H1 (cell line): ENCODE measurements around the gene LPCAT1. TPM values are rescaled to one million over a fixed set of nuclear protein-coding genes. Genes with fewer than 3 reads are reported as not detected.

Source experiments
- CTCF ChIA-PET: fragments of 300-600 bp; sonication (Branson Sonifier 250); formaldehyde crosslinking; loops from one replicate; lab custom pipeline; 2021; ENCODE audit not compliant: partially characterized antibody; lab: Charles Lee
- POLR2A ChIA-PET: fragments of 300-600 bp; sonication (Branson Sonifier 250); formaldehyde crosslinking; loops from one replicate; lab custom pipeline; 2021; ENCODE audit warnings: inconsistent platforms; ENCODE audit not compliant: partially characterized antibody; lab: Charles Lee
- DNase-seq, 2 experiments: peaks; one replicate each; pipeline versions ENCODE4 v3.0.0 to v3.0.0-alpha.2; 2010 to 2022; ENCODE audit warnings: low spot score in 2 of 2, low read depth in 1 of 2, mixed read lengths in 1 of 2
- FAIRE-seq: peaks from 2 replicates; lab custom pipeline; 2011; peaks lifted over from hg19 to GRCh38; lab: Jason Lieb, UNC
- H2AFZ ChIP-seq: 2 replicates; pipeline ENCODE4 v1.8.1; 2012; ENCODE audit warnings: low read length, inconsistent platforms
- H2AK5ac ChIP-seq: 2 replicates; pipeline ENCODE4 v1.6.1; 2013; ENCODE audit warnings: low read depth, low read length
- H2BK120ac ChIP-seq: replicated peaks from 2 replicates; pipeline ENCODE3; 2013; ENCODE audit warnings: low read depth, low read length, inconsistent platforms
- H2BK12ac ChIP-seq: 2 replicates; pipeline ENCODE4 v1.6.1; 2013; ENCODE audit warnings: low read depth, low read length
- H2BK15ac ChIP-seq: 2 replicates; pipeline ENCODE4 v1.6.1; 2013; ENCODE audit warnings: low read length
- H2BK20ac ChIP-seq: 2 replicates; pipeline ENCODE4 v1.6.1; 2013; ENCODE audit warnings: low read length
- H2BK5ac ChIP-seq: 2 replicates; pipeline ENCODE4 v1.6.1; 2013; ENCODE audit warnings: low read depth, low read length
- H3K14ac ChIP-seq: 2 replicates; pipeline ENCODE4 v1.6.1; 2013; ENCODE audit warnings: inconsistent platforms; ENCODE audit not compliant: insufficient read length
- H3K18ac ChIP-seq: 2 replicates; pipeline ENCODE4 v1.6.1; 2013; ENCODE audit warnings: low read length; ENCODE audit errors: extremely low read depth
- H3K23ac ChIP-seq: 2 replicates; pipeline ENCODE4 v1.6.1; 2013; ENCODE audit warnings: inconsistent platforms; ENCODE audit not compliant: insufficient read length
- H3K23me2 ChIP-seq: 2 replicates; pipeline ENCODE4 v1.6.1; 2013; ENCODE audit warnings: low read depth, low read length
- H3K27ac ChIP-seq: 2 replicates; pipeline ENCODE4 v1.6.1; 2011; ENCODE audit warnings: low read depth, low read length, inconsistent platforms
- H3K27me3 ChIP-seq, 4 experiments: replicated peaks in 1 of 4; 1 replicate in 1 of 4; 2 replicates in 3 of 4; pipeline versions ENCODE4 v1.6.1 to v1.8.1; 2011 to 2013; ENCODE audit warnings: low read length in 3 of 4, mild to moderate bottlenecking in 3 of 4, inconsistent platforms in 2 of 4, mixed read lengths in 2 of 4, moderate library complexity in 1 of 4; ENCODE audit not compliant: control insufficient read depth in 3 of 4, insufficient read depth in 3 of 4; ENCODE audit errors: extremely low read depth in 1 of 4
- H3K36me3 ChIP-seq, 4 experiments: 2 replicates each; pipeline versions ENCODE4 v1.6.1 to v1.8.1; 2011 to 2013; ENCODE audit warnings: mild to moderate bottlenecking in 4 of 4, low read length in 3 of 4, moderate library complexity in 2 of 4, control low read depth in 1 of 4, inconsistent platforms in 1 of 4; ENCODE audit not compliant: insufficient read depth in 4 of 4, control insufficient read depth in 2 of 4
- H3K4ac ChIP-seq: replicated peaks from 2 replicates; pipeline ENCODE3; 2013; ENCODE audit warnings: low read length, low read depth, mixed read lengths, inconsistent platforms; ENCODE audit not compliant: insufficient read length
- H3K4me1 ChIP-seq, 4 experiments: replicated peaks in 1 of 4; 1 replicate in 1 of 4; 2 replicates in 3 of 4; pipeline versions ENCODE4 v1.6.1 to v1.8.1; 2011 to 2013; ENCODE audit warnings: low read length in 3 of 4, inconsistent platforms in 2 of 4, mixed read lengths in 1 of 4; ENCODE audit not compliant: insufficient read depth in 4 of 4, control insufficient read depth in 3 of 4
- H3K4me2 ChIP-seq, 2 experiments: 2 replicates each; pipeline versions ENCODE4 v1.6.1 to v1.8.1; 2011 to 2013; ENCODE audit warnings: low read depth in 2 of 2, low read length in 2 of 2, control low read depth in 1 of 2, inconsistent platforms in 1 of 2, mild to moderate bottlenecking in 1 of 2; ENCODE audit not compliant: insufficient read depth in 1 of 2
- H3K4me3 ChIP-seq, 4 experiments: fragments of 200-600, 300-600 bp in 1 of 4; sonication (generic), shearing (Covaris generic), sonication (Bioruptor Twin) in 1 of 4; 2 replicates each; pipeline versions ENCODE4 v1.5.1 to v1.8.1; 2011 to 2016; ENCODE audit warnings: low read length in 4 of 4, low read depth in 3 of 4, control low read depth in 2 of 4, inconsistent platforms in 2 of 4, mild to moderate bottlenecking in 2 of 4, mixed read lengths in 1 of 4, moderate library complexity in 1 of 4; ENCODE audit not compliant: insufficient read depth in 2 of 4; ENCODE audit errors: extremely low read depth in 1 of 4
- H3K56ac ChIP-seq: replicated peaks from 2 replicates; pipeline ENCODE3; 2013; ENCODE audit warnings: low read depth, mild to moderate bottlenecking, mixed read lengths, low read length, inconsistent platforms; ENCODE audit not compliant: insufficient read length
- H3K79me1 ChIP-seq: 2 replicates; pipeline ENCODE4 v1.6.1; 2013; ENCODE audit warnings: low read depth, low read length, control low read depth
- H3K79me2 ChIP-seq, 2 experiments: 2 replicates each; pipeline versions ENCODE4 v1.6.1 to v1.8.1; 2012 to 2013; ENCODE audit warnings: low read length in 2 of 2, mild to moderate bottlenecking in 2 of 2, inconsistent platforms in 1 of 2; ENCODE audit not compliant: insufficient read depth in 2 of 2, control insufficient read depth in 1 of 2
- H3K9ac ChIP-seq, 4 experiments: replicated peaks in 1 of 4; 1 replicate in 1 of 4; 2 replicates in 3 of 4; pipeline versions ENCODE4 v1.6.1 to v1.8.1; 2011 to 2013; ENCODE audit warnings: low read depth in 3 of 4, low read length in 3 of 4, control low read depth in 2 of 4, mild to moderate bottlenecking in 2 of 4, moderate library complexity in 2 of 4, inconsistent platforms in 1 of 4; ENCODE audit errors: extremely low read depth in 1 of 4
- H3K9me3 ChIP-seq, 2 experiments: 2 replicates each; pipeline versions ENCODE4 v1.6.1 to v1.8.1; 2012 to 2013; ENCODE audit warnings: mild to moderate bottlenecking in 2 of 2, moderate library complexity in 2 of 2, control low read depth in 1 of 2, inconsistent platforms in 1 of 2, low read depth in 1 of 2, low read length in 1 of 2, mixed read lengths in 1 of 2; ENCODE audit not compliant: insufficient read depth in 2 of 2
- H4K20me1 ChIP-seq, 2 experiments: replicated peaks in 1 of 2; 2 replicates each; pipeline versions ENCODE3 to v1.8.1; 2011 to 2013; ENCODE audit warnings: inconsistent platforms in 2 of 2, low read length in 2 of 2, mild to moderate bottlenecking in 1 of 2; ENCODE audit not compliant: insufficient read depth in 2 of 2, control insufficient read depth in 1 of 2
- H4K5ac ChIP-seq: 2 replicates; pipeline ENCODE4 v1.6.1; 2013; ENCODE audit warnings: low read length, low read depth, mixed read lengths, inconsistent platforms; ENCODE audit not compliant: insufficient read length
- H4K8ac ChIP-seq: 2 replicates; pipeline ENCODE4 v1.8.0; 2013; ENCODE audit warnings: mild to moderate bottlenecking, moderate library complexity, low read length, inconsistent platforms; ENCODE audit not compliant: insufficient read depth; ENCODE audit errors: extremely low read depth
- H4K91ac ChIP-seq: replicated peaks from 2 replicates; pipeline ENCODE3; 2013; ENCODE audit warnings: low read length, mixed read lengths, inconsistent platforms; ENCODE audit not compliant: insufficient read length
- POLR2AphosphoS5 ChIP-seq: IDR thresholded peaks from 2 replicates; pipeline ENCODE4 v1.6.1; 2011; ENCODE audit warnings: low read depth, low read length
- ZNF274 ChIP-seq: IDR thresholded peaks from 2 replicates; pipeline ENCODE4 v1.7.0; 2012; ENCODE audit warnings: low read length, borderline replicate concordance; ENCODE audit errors: extremely low read depth
- WGBS, 2 experiments: shearing (Covaris generic) in 1 of 2; methylation state at CpG; one replicate each; pipeline versions ENCODE4 v1.1.6 to v1.1.7; 2013 to 2015; ENCODE audit warnings: low lambda C conversion rate in 2 of 2, mixed read lengths in 2 of 2, inconsistent platforms in 1 of 2, low coverage in 1 of 2, missing lambda C conversion rate in 1 of 2; ENCODE audit not compliant: insufficient replicate concordance in 2 of 2, insufficient coverage in 1 of 2, insufficient read length in 1 of 2; ENCODE audit errors: extremely low coverage in 1 of 2, missing lambda C conversion rate in 1 of 2; 5-methylcytosine and 5-hydroxymethylcytosine counted together
- polyA plus RNA-seq, 7 experiments: library from polyadenylated mRNA; depleted of rRNA in 3 of 7; stranded (reverse) in 5 of 7; unstranded in 2 of 7; fragments of >200 nt in 5 of 7; fragments of 200-250 nt in 2 of 7; gene quantifications; 1 replicate in 5 of 7; 2 replicates in 1 of 7; 4 replicates in 1 of 7; pipeline versions ENCODE4 v1.2.1 to v1.2.3, GENCODE V29; 2011 to 2013; ENCODE audit warnings: missing spikeins in 2 of 7, mixed read lengths in 2 of 7
- total RNA-seq: library from RNA; stranded (reverse); fragmentation: NEBNext Ultra II Directional; extraction: Animal tissue kit (Norgen Biotek cat#: 25700); gene quantifications from 2 replicates; pipeline ENCODE4 v1.2.1, GENCODE V29; 2021
- TF ChIP-seq, protein P1 (sequence below): IDR thresholded peaks from 2 replicates; pipeline ENCODE4 v1.6.1; 2012; ENCODE audit warnings: inconsistent platforms

The LPCAT1 gene
- total and polyA plus RNA-seq, 2 of the 8 experiments (the other 6 are each of a cell fraction or from before 2014, with no cell fraction given) = 107 to 260 TPM

- Histone ChIP-seq H3K36me3 (peaks cover 6 to 39% (median 14%) of the 10 kb centered on the region in 4 experiments), H3K79me1 (peaks cover 32% of the 10 kb centered on the region), H3K4me3 (no peak overlapping the region), H3K9ac (no peak overlapping the region), H3K27me3 (no peaks in the 10 kb centered on the region), H2AK5ac (no peak overlapping the region), H3K14ac (no peak overlapping the region), H3K4ac (no peak overlapping the region), H3K56ac (no peak overlapping the region), H3K18ac (no peak overlapping the region), H3K9me3 (no peaks in the 10 kb centered on the region), H2AFZ (no peak overlapping the region), H3K4me1 (peaks cover under 1 to 50% (median 39%) of the 10 kb centered on the region in 4 experiments), H4K20me1 (peaks cover 34 to 75% of the 10 kb centered on the region in 2 experiments), H2BK12ac (no peak overlapping the region), H3K79me2 (peaks cover 67 to 100% of the 10 kb centered on the region in 2 experiments), H3K23me2 (no peaks in the 10 kb centered on the region; the same call in 1 of the 2 replicates), H2BK5ac (peak overlapping the region; percentile 47; the same call in 1 of the 2 replicates), H4K8ac (no peak overlapping the region), H3K23ac (no peak overlapping the region), H2BK20ac (no peak overlapping the region), H4K5ac (no peak overlapping the region), H2BK15ac (no peak overlapping the region), H3K27ac (peak overlapping the region; percentile 43; the same call in 1 of the 2 replicates), H3K4me2 (no peak overlapping the region), H2BK120ac (no peak overlapping the region), H4K91ac (no peak overlapping the region)
- TF ChIP-seq, protein P1, sequence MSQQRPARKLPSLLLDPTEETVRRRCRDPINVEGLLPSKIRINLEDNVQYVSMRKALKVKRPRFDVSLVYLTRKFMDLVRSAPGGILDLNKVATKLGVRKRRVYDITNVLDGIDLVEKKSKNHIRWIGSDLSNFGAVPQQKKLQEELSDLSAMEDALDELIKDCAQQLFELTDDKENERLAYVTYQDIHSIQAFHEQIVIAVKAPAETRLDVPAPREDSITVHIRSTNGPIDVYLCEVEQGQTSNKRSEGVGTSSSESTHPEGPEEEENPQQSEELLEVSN = no peak
- TF ChIP-seq ZNF274 = no peak
- peak; percentile 15; the same call in 1 of the 2 replicates for TF ChIP-seq POLR2AphosphoS5
- ChIA-PET CTCF (interaction anchor here (1.0 to 2.1 kb wide), 5 partner anchors 15 to 39 kb away, joined by 3 to 5 read pairs (median 4); no protein-coding TSS in a partner anchor), POLR2A (interaction anchor here (1.0 to 2.8 kb wide), 7 partner anchors 9 to 276 kb away, joined by 3 to 14 read pairs (median 5); partner anchors contain the start of gene LPCAT1)
- FAIRE-seq (no peak), DNase-seq (no peak)
- WGBS, 2 experiments = 86% methylated on average over 22 of the region's 23 CpGs; no CpG with 5 or more reads in 1 of the 2 experiments
Measured at GRCh38 chr5:1507961-1508658, 15.7 kb downstream of the LPCAT1 start.
